SK-N-MC (cell line): ENCODE data around the gene MMEL1.

Experiments
- EZH2 ChIP-seq: fragments of 200-600 bp; sonication (generic); IDR thresholded peaks from one replicate; pipeline ENCODE4 v1.6.1; 2017; ENCODE audit warnings: antibody characterized with exemption
- FOXP2 ChIP-seq: optimal IDR thresholded peaks from 2 replicates; pipeline ENCODE3; 2011; ENCODE audit warnings: mild to moderate bottlenecking, moderate library complexity; ENCODE audit not compliant: insufficient read depth; ENCODE audit errors: extremely low read length, control extremely low read depth
- POLR2AphosphoS5 ChIP-seq: IDR thresholded peaks from 2 replicates; pipeline ENCODE4 v1.6.1; 2012; ENCODE audit warnings: mild to moderate bottlenecking, low read depth, low read length, borderline replicate concordance

DNA sequence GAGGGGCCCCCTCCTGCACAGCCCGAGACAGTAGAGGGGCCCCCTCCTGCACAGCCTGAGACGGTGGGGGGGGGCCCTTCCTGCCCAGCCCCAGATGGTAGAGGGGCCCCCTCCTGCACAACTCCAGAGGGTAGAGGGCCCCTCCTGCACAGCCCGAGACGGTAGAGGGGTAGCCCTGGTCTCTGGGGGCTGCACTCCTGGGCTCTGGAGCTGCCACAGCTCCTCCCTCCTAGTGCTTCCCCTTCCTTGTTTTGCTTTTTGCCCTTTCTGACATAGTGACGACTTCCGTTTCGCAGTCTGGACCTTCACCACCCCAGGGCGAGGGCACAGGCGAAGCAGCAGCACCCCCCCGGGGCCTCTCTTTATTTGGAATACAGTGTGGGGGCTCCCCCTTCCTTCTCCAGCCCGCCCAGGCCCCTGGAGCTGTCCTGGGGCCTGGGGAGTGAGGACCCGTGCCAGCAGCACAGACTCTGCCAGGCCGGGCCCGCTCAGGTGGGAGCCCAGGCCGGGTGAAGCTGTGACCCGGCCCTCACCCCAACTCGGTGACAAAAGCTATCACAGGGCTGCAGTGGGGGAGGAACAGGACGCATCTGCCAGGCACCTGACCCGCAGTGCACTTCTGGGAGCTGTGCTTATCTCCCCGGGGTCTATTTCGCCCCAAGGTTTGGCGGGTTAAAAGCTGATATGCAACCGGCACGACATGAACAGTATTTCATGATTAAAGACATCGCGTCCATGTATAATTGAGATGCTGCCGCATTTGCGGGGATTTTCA is 47.3 kb downstream of the MMEL1 start:
- TF ChIP-seq EZH2: no peak
- peak; percentile 77 for TF ChIP-seq POLR2AphosphoS5
- no peak for TF ChIP-seq FOXP2
